OCI-LY7 (cell line): Measurements from ENCODE around the gene BCL7B. TPM values are rescaled to one million over a fixed set of nuclear protein-coding genes. Genes with fewer than 3 reads are reported as not detected.

Experiments used
- BruUV-seq: library from RNA; stranded (reverse); fragments of 400-500 nt; replicated peaks from 2 replicates; lab custom pipeline; 2021; lab: Mats Ljungman, UMichigan
- CTCF ChIA-PET: fragments of 300-600 bp; sonication (Branson Sonifier 250); formaldehyde crosslinking; loops from one replicate; lab custom pipeline; 2022; ENCODE audit warnings: antibody characterized with exemption; ENCODE audit not compliant: unreplicated experiment; lab: Charles Lee
- POLR2A ChIA-PET: fragments of 300-600 bp; sonication (Branson Sonifier 250); formaldehyde crosslinking; loops from one replicate; lab custom pipeline; 2022; ENCODE audit warnings: antibody characterized with exemption; lab: Charles Lee
- DNase-seq: peaks from one replicate; pipeline ENCODE4 v3.0.0-alpha.2; 2015; ENCODE audit warnings: low spot score
- H2AFZ ChIP-seq: fragments of 200-600 bp; sonication (generic), shearing (Covaris generic); 2 replicates; pipeline ENCODE4 v1.6.1; 2014; ENCODE audit warnings: mild to moderate bottlenecking, antibody characterized with exemption, low read length, moderate library complexity
- H3K27ac ChIP-seq: fragments of 200-600 bp; sonication (generic); 2 replicates; pipeline ENCODE4 v1.5.1; 2014; ENCODE audit warnings: mixed run types, low read depth, mild to moderate bottlenecking, moderate library complexity, low read length, inconsistent platforms; ENCODE audit not compliant: poor library complexity, severe bottlenecking
- H3K36me3 ChIP-seq: fragments of 200-600 bp; sonication (generic); 2 replicates; pipeline ENCODE4 v1.6.1; 2014; ENCODE audit warnings: mild to moderate bottlenecking, antibody characterized with exemption, low read length, moderate library complexity, mixed read lengths; ENCODE audit not compliant: insufficient read depth
- H3K4me1 ChIP-seq: fragments of 200-600 bp; sonication (generic); 2 replicates; pipeline ENCODE4 v1.5.1; 2014; ENCODE audit warnings: mild to moderate bottlenecking, low read length; ENCODE audit not compliant: insufficient read depth, poor library complexity, severe bottlenecking
- H3K4me2 ChIP-seq: fragments of 200-600 bp; sonication (generic); 2 replicates; pipeline ENCODE4 v1.6.1; 2014; ENCODE audit warnings: mild to moderate bottlenecking, low read length
- H3K4me3 ChIP-seq: fragments of 200-600 bp; sonication (generic); 2 replicates; pipeline ENCODE4 v1.5.1; 2014; ENCODE audit warnings: mild to moderate bottlenecking, low read depth, low read length; ENCODE audit not compliant: poor library complexity, severe bottlenecking
- H3K79me2 ChIP-seq: fragments of 200-600 bp; sonication (generic); 2 replicates; pipeline ENCODE4 v1.6.1; 2016; ENCODE audit warnings: low read depth, mild to moderate bottlenecking, low read length, moderate library complexity, mixed read lengths; ENCODE audit not compliant: insufficient read depth
- H3K9me2 ChIP-seq: fragments of 200-600 bp; sonication (generic); 2 replicates; pipeline ENCODE4 v1.6.1; 2016; ENCODE audit warnings: mild to moderate bottlenecking, low read length, mixed read lengths; ENCODE audit not compliant: insufficient read depth
- H3K9me3 ChIP-seq: fragments of 200-600 bp; sonication (generic); 2 replicates; pipeline ENCODE4 v1.6.1; 2014; ENCODE audit warnings: mild to moderate bottlenecking, mixed run types, low read length, mixed read lengths
- H4K20me1 ChIP-seq: fragments of 200-600 bp; sonication (generic); 2 replicates; pipeline ENCODE4 v1.6.1; 2014; ENCODE audit warnings: mild to moderate bottlenecking, antibody characterized with exemption, low read length, moderate library complexity, mixed read lengths; ENCODE audit not compliant: insufficient read depth
- CTCF ChIP-seq: fragments of 200-600 bp; sonication (generic); conservative IDR thresholded peaks from 2 replicates; pipeline ENCODE4 v1.5.1; 2014; ENCODE audit warnings: mild to moderate bottlenecking, antibody characterized with exemption, low read length, moderate library complexity, mixed read lengths
- EZH2phosphoT487 ChIP-seq: fragments of 200-600 bp; sonication (generic); IDR thresholded peaks from 2 replicates; pipeline ENCODE4 v1.6.1; 2018; ENCODE audit warnings: low read depth, borderline replicate concordance, mild to moderate bottlenecking, mixed run types, antibody characterized with exemption, low read length, moderate library complexity, mixed read lengths
- intact Hi-C: fragments of 100-400 bp; cut with micrococcal nuclease; formaldehyde crosslinking; loops from one replicate; pipeline ENCODE4 v1.10.0; 2022; ENCODE audit not compliant: unreplicated experiment
- total RNA-seq, 2 experiments: library from RNA; depleted of rRNA in 1 of 2; stranded (reverse); fragments of >200 nt in 1 of 2; shearing (Covaris generic) in 1 of 2; gene quantifications; 2 replicates each; pipeline ENCODE4 v1.2.3, GENCODE V29; 2014 to 2022

BCL7B gene
- total RNA-seq, 2 experiments from 2014 or later = 31.7 to 51.7 TPM

DNA sequence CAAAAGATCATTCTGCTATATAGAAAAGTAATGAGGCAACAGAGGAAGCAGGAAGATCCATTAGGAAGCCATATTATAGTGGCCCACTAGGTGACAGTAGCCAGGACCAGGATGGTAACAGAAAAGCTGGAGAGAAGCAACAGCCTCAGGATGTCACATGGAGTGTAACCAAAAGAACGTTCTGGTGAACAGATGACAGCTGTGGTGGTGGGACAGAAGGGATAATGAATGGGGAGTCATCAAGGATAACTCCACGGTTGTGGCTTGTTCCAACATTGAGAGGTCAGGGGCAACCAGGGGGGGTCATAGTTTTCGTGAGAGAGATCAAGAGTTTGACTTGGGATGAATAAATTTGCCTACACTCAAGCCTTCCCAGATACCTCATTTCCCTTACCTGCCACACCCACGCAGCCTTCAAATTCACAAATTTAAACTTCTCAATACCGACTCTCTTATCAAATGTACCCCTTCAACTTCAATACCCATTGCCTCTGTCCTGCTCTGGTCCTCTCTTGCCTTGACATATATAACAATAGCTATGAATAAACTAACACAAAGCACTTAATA lies 11.6 kb upstream of the BCL7B start:
- no peaks in the 10 kb centered on the region for H3K4me1 ChIP-seq
- 0 out of 2 replicates have a peak, but pooled peaks have one; percentile 12 for TF ChIP-seq CTCF
- TF ChIP-seq EZH2phosphoT487 = no peak
- ChIA-PET CTCF (no interaction called here), POLR2A (interaction anchor here (0.5 kb wide), 1 partner anchor 72 kb away, joined by 3 read pairs; no protein-coding TSS in a partner anchor)
- no peaks in the 10 kb centered on the region for H3K9me2 ChIP-seq
- no peaks in the 10 kb centered on the region for H3K9me3 ChIP-seq
- BruUV-seq = no TSS peak
- no peak overlapping the region for H3K4me2 ChIP-seq
- H3K27ac ChIP-seq = no peak overlapping the region
- intact Hi-C loops = no loop called here
- H4K20me1 ChIP-seq = no peaks in the 10 kb centered on the region
- H3K4me3 ChIP-seq = no peak overlapping the region
- no peak overlapping the region for H2AFZ ChIP-seq
- no peak for DNase-seq
- peaks cover 57% of the 10 kb centered on the region for H3K36me3 ChIP-seq
- no peaks in the 10 kb centered on the region for H3K79me2 ChIP-seq

DNA sequence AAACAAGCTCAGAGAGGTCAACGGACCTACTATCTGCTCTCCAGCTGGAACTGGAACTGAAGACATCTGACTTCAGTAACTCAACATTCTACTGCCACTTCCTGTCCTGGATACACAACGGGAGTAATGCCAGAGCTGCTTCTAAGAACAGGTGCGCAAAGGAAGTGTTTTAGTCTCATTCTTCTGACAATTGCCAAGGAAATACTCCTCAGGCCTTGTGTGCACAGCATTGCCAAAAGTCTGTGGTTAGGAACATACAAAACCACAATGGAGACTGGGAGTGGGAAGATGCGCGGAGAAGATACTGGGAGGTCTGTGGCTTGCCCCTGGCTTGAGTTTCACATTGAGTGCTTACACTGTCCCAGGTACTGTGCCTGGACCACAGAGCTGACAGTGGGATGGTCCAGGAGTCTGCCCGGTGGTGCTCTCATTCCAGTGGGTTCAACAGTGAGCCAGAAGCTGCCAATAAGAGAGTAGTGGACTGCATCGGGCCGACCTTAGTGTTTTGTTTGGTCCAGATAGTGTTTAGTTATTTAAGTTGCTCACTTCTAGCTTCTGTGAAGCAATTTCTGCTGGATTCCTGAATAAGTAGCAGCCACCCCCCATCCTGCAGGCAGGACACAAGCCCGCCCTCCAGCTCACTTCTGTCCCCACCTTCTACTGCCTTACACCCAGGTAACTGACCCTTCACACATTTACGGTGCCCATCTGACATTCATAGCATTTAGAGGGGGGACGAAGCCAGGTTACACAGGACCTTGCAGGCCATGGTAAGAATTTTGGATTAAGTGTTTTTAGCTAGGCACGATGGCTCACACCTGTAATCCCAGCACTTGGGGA lies 10.6 kb upstream of the BCL7B start:
- no peaks in the 10 kb centered on the region for H3K9me3 ChIP-seq
- no peaks in the 10 kb centered on the region for H4K20me1 ChIP-seq
- no peak for TF ChIP-seq CTCF
- TF ChIP-seq EZH2phosphoT487 = no peak
- peaks cover 47% of the 10 kb centered on the region for H3K36me3 ChIP-seq
- no TSS peak for BruUV-seq
- DNase-seq = no peak
- intact Hi-C loops = no loop called here
- no peak overlapping the region for H3K4me3 ChIP-seq
- no peak overlapping the region for H2AFZ ChIP-seq
- H3K79me2 ChIP-seq = no peaks in the 10 kb centered on the region
- no peaks in the 10 kb centered on the region for H3K4me1 ChIP-seq
- no peak overlapping the region for H3K27ac ChIP-seq
- ChIA-PET POLR2A (interaction anchor here (1.2 kb wide), 1 partner anchor 10 kb away, joined by 3 read pairs; the partner anchor contains the start of gene TBL2), CTCF (no interaction called here)
- H3K9me2 ChIP-seq = no peaks in the 10 kb centered on the region
- H3K4me2 ChIP-seq = no peak overlapping the region
